SK-N-SH (cell line): ENCODE measurements around the gene RAB10. TPM values are rescaled to one million over a fixed set of nuclear protein-coding genes. Genes with fewer than 3 reads are reported as not detected.

ENCODE experiments used
- CTCF ChIA-PET: fragments of 300-600, 350-600 bp; formaldehyde crosslinking; extraction: SDS; loops from one replicate; lab custom pipeline; 2021; lab: Yijun Ruan, JAX
- POLR2A ChIA-PET: fragments of 350-600 bp; sonication (Branson Sonifier 250); formaldehyde crosslinking; extraction: SDS; loops from one replicate; lab custom pipeline; 2020; ENCODE audit warnings: antibody characterized with exemption, inconsistent platforms; lab: Yijun Ruan, JAX
- DNase-seq: peaks from one replicate; pipeline ENCODE4 v3.0.0; 2012
- H2AFZ ChIP-seq: fragments of 200-600 bp; sonication (generic); 2 replicates; pipeline ENCODE4 v1.8.1; 2016; ENCODE audit warnings: antibody characterized with exemption, mild to moderate bottlenecking, low read depth
- H3F3A ChIP-seq: fragments of 200-600 bp; sonication (generic); replicated peaks from 2 replicates; pipeline ENCODE3; 2016; ENCODE audit warnings: antibody characterized with exemption, mild to moderate bottlenecking; ENCODE audit not compliant: insufficient read depth
- H3K27ac ChIP-seq, 2 experiments: fragments of 200-500 bp in 1 of 2; fragments of 200-600 bp in 1 of 2; sonication (Bioruptor generic) in 1 of 2; sonication (generic), shearing (Covaris generic) in 1 of 2; 2 replicates each; pipeline versions ENCODE4 v1.5.1 to v1.6.1; 2014 to 2016; ENCODE audit warnings: low read depth in 2 of 2, inconsistent platforms in 1 of 2, low read length in 1 of 2, mild to moderate bottlenecking in 1 of 2, mixed read lengths in 1 of 2
- H3K27me3 ChIP-seq: fragments of 200-600 bp; sonication (generic), shearing (Covaris generic); 2 replicates; pipeline ENCODE4 v1.6.1; 2016; ENCODE audit warnings: mixed run types; ENCODE audit not compliant: insufficient read depth
- H3K36me3 ChIP-seq, 2 experiments: fragments of 200-500 bp in 1 of 2; fragments of 200-600 bp in 1 of 2; sonication (Bioruptor generic) in 1 of 2; sonication (generic) in 1 of 2; replicated peaks in 1 of 2; 2 replicates each; pipeline versions ENCODE3 to v1.5.1; 2014 to 2016; ENCODE audit warnings: low read length in 1 of 2, mild to moderate bottlenecking in 1 of 2; ENCODE audit not compliant: insufficient read depth in 2 of 2, control insufficient read depth in 1 of 2
- H3K4me1 ChIP-seq, 2 experiments: fragments of 200-500 bp in 1 of 2; fragments of 200-600 bp in 1 of 2; sonication (Bioruptor generic) in 1 of 2; sonication (generic), shearing (Covaris generic) in 1 of 2; 2 replicates each; pipeline versions ENCODE4 v1.5.1 to v1.6.1; 2014 to 2016; ENCODE audit warnings: low read depth in 1 of 2, low read length in 1 of 2, mixed run types in 1 of 2; ENCODE audit not compliant: insufficient read depth in 2 of 2, control insufficient read depth in 1 of 2
- H3K4me2 ChIP-seq: fragments of 200-600 bp; sonication (generic), shearing (Covaris generic); 2 replicates; pipeline ENCODE4 v1.6.1; 2017; ENCODE audit warnings: mixed run types
- H3K4me3 ChIP-seq, 2 experiments: fragments of 200-500 bp in 1 of 2; fragments of 200-600 bp in 1 of 2; sonication (Bioruptor generic) in 1 of 2; sonication (generic), shearing (Covaris generic) in 1 of 2; 2 replicates each; pipeline versions ENCODE4 v1.5.1 to v1.8.1; 2014 to 2016; ENCODE audit warnings: low read depth in 2 of 2, inconsistent platforms in 1 of 2, low read length in 1 of 2, mild to moderate bottlenecking in 1 of 2, mixed read lengths in 1 of 2, moderate library complexity in 1 of 2
- H3K79me2 ChIP-seq: fragments of 200-600 bp; sonication (generic); 2 replicates; pipeline ENCODE4 v1.8.1; 2017; ENCODE audit warnings: mild to moderate bottlenecking; ENCODE audit not compliant: insufficient read depth
- H3K9ac ChIP-seq: fragments of 200-600 bp; sonication (generic); 2 replicates; pipeline ENCODE4 v1.6.1; 2017; ENCODE audit warnings: mixed run types
- H3K9me2 ChIP-seq: fragments of 200-600 bp; sonication (generic); 2 replicates; pipeline ENCODE4 v1.6.1; 2017; ENCODE audit warnings: mixed run types
- H3K9me3 ChIP-seq: fragments of 200-600 bp; sonication (generic); 2 replicates; pipeline ENCODE4 v1.6.1; 2017; ENCODE audit warnings: mixed run types, mild to moderate bottlenecking, moderate library complexity
- H4K20me1 ChIP-seq: fragments of 200-600 bp; sonication (generic); 2 replicates; pipeline ENCODE4 v1.6.1; 2017; ENCODE audit warnings: mild to moderate bottlenecking, mixed run types; ENCODE audit not compliant: insufficient read depth
- CHD2 ChIP-seq: fragments of 150-350 bp; IDR thresholded peaks from 2 replicates; pipeline ENCODE4 v1.6.1; 2018; ENCODE audit warnings: low read length; ENCODE audit not compliant: partially characterized antibody
- EP300 ChIP-seq, 2 experiments: IDR thresholded peaks; 2 replicates each; pipeline versions ENCODE4 v1.4.0 to v1.6.1; 2012; ENCODE audit warnings: borderline replicate concordance in 1 of 2, low read depth in 1 of 2, low read length in 1 of 2
- EZH2phosphoT487 ChIP-seq: fragments of 200-600 bp; sonication (generic); IDR thresholded peaks from 2 replicates; pipeline ENCODE4 v1.6.1; 2017; ENCODE audit warnings: low read depth, mixed run types, mild to moderate bottlenecking, antibody characterized with exemption, moderate library complexity, borderline replicate concordance
- FOSL2 ChIP-seq: IDR thresholded peaks from 2 replicates; pipeline ENCODE4 v1.4.0; 2012; ENCODE audit warnings: low read depth, mild to moderate bottlenecking, moderate library complexity, borderline replicate concordance
- FOXJ3 ChIP-seq: sonication (generic); formaldehyde crosslinking; IDR thresholded peaks from 2 replicates; pipeline ENCODE4 v1.5.1; 2020; ENCODE audit warnings: mild to moderate bottlenecking, missing genetic modification reagents
- FOXM1 ChIP-seq: IDR thresholded peaks from 2 replicates; pipeline ENCODE4 v1.4.0; 2012; ENCODE audit warnings: low read depth, mild to moderate bottlenecking
- GABPA ChIP-seq: IDR thresholded peaks from 2 replicates; pipeline ENCODE4 v1.4.0; 2012; ENCODE audit warnings: low read depth, mild to moderate bottlenecking
- GATA2 ChIP-seq: sonication (generic); formaldehyde crosslinking; IDR thresholded peaks from 2 replicates; pipeline ENCODE4 v1.5.0; 2020; ENCODE audit warnings: mild to moderate bottlenecking, missing genetic modification reagents
- JUND ChIP-seq: IDR thresholded peaks from 2 replicates; pipeline ENCODE4 v1.4.0; 2012
- MEF2A ChIP-seq: IDR thresholded peaks from 2 replicates; pipeline ENCODE4 v1.4.0; 2012; ENCODE audit warnings: low read depth, borderline replicate concordance
- NFIC ChIP-seq: IDR thresholded peaks from 2 replicates; pipeline ENCODE4 v1.4.0; 2012; ENCODE audit warnings: borderline replicate concordance
- NRF1 ChIP-seq: IDR thresholded peaks from 2 replicates; pipeline ENCODE4 v1.6.1; 2012; ENCODE audit warnings: low read depth, mild to moderate bottlenecking, low read length
- PBX3 ChIP-seq: IDR thresholded peaks from 2 replicates; pipeline ENCODE4; 2012
- POLR2AphosphoS5 ChIP-seq: IDR thresholded peaks from 2 replicates; pipeline ENCODE4 v1.6.1; 2012; ENCODE audit warnings: low read depth, low read length
- RCOR1 ChIP-seq: fragments of 150-350 bp; IDR thresholded peaks from 2 replicates; pipeline ENCODE4 v1.6.1; 2017; ENCODE audit warnings: antibody characterized with exemption, low read length
- REST ChIP-seq: IDR thresholded peaks from 2 replicates; pipeline ENCODE4 v1.6.1; 2012; ENCODE audit warnings: mild to moderate bottlenecking, low read depth, low read length, moderate library complexity
- RFX5 ChIP-seq: IDR thresholded peaks from 2 replicates; pipeline ENCODE4 v1.6.1; 2012; ENCODE audit warnings: mild to moderate bottlenecking, improper control_type of control experiment, low read length
- RXRA ChIP-seq: IDR thresholded peaks from 2 replicates; pipeline ENCODE4 v1.4.0; 2012; ENCODE audit warnings: low read depth, mild to moderate bottlenecking, borderline replicate concordance
- TAF1 ChIP-seq: IDR thresholded peaks from 2 replicates; pipeline ENCODE4 v1.6.1; 2012; ENCODE audit warnings: low read depth, mild to moderate bottlenecking, low read length, moderate library complexity, borderline replicate concordance
- TCF12 ChIP-seq: IDR thresholded peaks from 2 replicates; pipeline ENCODE4 v1.4.0; 2012
- TEAD4 ChIP-seq: IDR thresholded peaks from 2 replicates; pipeline ENCODE4 v1.4.0; 2012; ENCODE audit warnings: mild to moderate bottlenecking, borderline replicate concordance; ENCODE audit not compliant: insufficient read depth
- WGBS: methylation state at CpG from one replicate; pipeline ENCODE4 v1.1.6; 2017; ENCODE audit warnings: low lambda C conversion rate; 5-methylcytosine and 5-hydroxymethylcytosine counted together
- polyA plus RNA-seq, 3 experiments: library from polyadenylated mRNA; depleted of rRNA; stranded (reverse); fragments of >200 nt; gene quantifications; 2 replicates each; pipeline ENCODE4 v1.2.3, GENCODE V29; 2012
- TF ChIP-seq, protein P1 (sequence below): IDR thresholded peaks from 2 replicates; pipeline ENCODE4 v1.4.0; 2012; ENCODE audit warnings: low read depth, borderline replicate concordance
- TF ChIP-seq, protein P2 (sequence below): IDR thresholded peaks from 2 replicates; pipeline ENCODE4 v1.4.0; 2012; ENCODE audit warnings: low read depth, borderline replicate concordance

The RAB10 gene
- polyA plus RNA-seq (2012; rRNA removed), result 47.5 and 57.5 TPM in 2 replicates
- 67.5 and 114 TPM in 2 replicates for polyA plus RNA-seq (2012; cell fraction: cytosol; rRNA removed)
- 40.9 and 56.5 TPM in 2 replicates for polyA plus RNA-seq (2012; cell fraction: nucleus; rRNA removed)

DNA sequence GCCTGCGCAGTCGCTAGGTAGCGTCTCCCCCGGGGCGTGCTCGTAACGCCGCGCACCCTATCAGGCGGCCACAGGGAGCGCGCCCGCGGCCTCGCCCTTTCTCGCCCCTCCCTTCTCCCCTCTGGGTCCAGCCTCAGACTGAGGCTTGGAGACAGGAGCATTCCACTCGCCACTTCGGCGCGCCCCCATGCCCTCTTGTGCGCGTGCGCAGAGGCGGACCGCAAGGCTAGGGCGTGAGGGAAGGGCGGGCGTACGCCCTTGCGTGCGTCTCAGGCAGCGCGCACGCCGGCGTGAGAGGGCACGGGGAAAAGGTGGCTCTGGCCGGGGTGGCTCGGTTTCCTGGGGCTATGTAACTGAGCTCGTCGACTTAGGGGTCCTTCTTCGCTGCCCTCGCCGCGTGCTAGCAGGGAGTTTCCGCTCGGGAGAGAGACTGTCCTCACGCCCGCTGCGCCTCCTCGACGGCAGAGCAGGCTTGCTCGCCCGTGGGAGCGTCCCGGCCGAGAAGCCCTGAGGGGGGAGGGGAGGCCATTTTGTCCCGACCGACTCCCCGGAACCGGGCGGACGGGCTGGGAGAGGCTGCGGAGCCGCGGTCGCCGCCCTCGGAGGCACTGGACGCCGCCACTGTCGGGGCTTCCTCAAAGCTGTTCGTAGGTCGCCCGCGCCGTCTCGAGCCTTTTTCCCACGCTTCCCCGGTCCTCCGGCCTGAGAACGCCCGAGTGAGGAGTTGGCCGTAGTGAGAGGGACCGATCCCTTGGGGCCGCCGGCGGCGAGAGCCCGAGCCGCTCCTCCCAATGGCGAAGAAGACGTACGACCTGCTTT is at the start of gene RAB10:
RAB10 (plus strand) TSS at position 267 of the 819 bp plus-strand sequence; CDS start at position 792, 525 bp downstream.
- Histone ChIP-seq H4K20me1 (peaks cover 46% of the 10 kb centered on the region), H3F3A (peaks cover 8% of the 10 kb centered on the region), H3K9me2 (no peaks in the 10 kb centered on the region), H3K27me3 (no peaks in the 10 kb centered on the region), H3K27ac (peak within 1 kb of the TSS; percentile 91 to 94), H3K4me2 (peak within 1 kb of the TSS; percentile 98), H3K9ac (peak within 1 kb of the TSS; percentile 87), H3K4me3 (peak within 1 kb of the TSS; percentile 82 to 90), H3K4me1 (peaks cover 4 to 11% of the 10 kb centered on the region in 2 experiments; a peak in 3 of 4 replicates), H3K9me3 (no peaks in the 10 kb centered on the region), H2AFZ (peak within 1 kb of the TSS; percentile 91), H3K79me2 (peaks cover 58% of the 10 kb centered on the region), H3K36me3 (peaks cover 0 to 14% of the 10 kb centered on the region in 2 experiments)
- POLR2A ChIA-PET, result interaction anchor here (0.6 to 2.3 kb wide), 7 partner anchors 15 to 261 kb away, joined by 3 to 11 read pairs (median 4); partner anchors contain the start of gene KIF3C
- WGBS, result 0% methylated on average over 46 of the region's 94 CpGs
- CTCF ChIA-PET, result interaction anchor here (0.6 to 4.3 kb wide), 10 partner anchors 8 to 181 kb away, joined by 3 to 23 read pairs (median 4); partner anchors contain the start of gene KIF3C
- DNase-seq, result peak; percentile 99
- TF ChIP-seq RFX5 (0 out of 2 replicates have a peak, but pooled peaks have one; percentile 12), TCF12 (no peak; the same call in 1 of the 2 replicates), NRF1 (peak; percentile 88), TEAD4 (0 out of 2 replicates have a peak, but pooled peaks have one; percentile 15), GATA2 (no peak), MEF2A (no peak), FOXJ3 (CRISPR knock-in tag) (no peak), FOSL2 (no peak), RCOR1 (0 out of 2 replicates have a peak, but pooled peaks have one; percentile 7), EZH2phosphoT487 (no peak), TAF1 (peak; percentile 91), POLR2AphosphoS5 (peak; percentile 94), NFIC (no peak), REST (peak; percentile 36; the same call in 1 of the 2 replicates), RXRA (no peak), EP300 (IDR thresholded peaks at IDR 0.05; ENCODE audit: borderline replicate concordance in 1 of 2, low read depth in 1 of 2, low read length in 1 of 2) (0 out of 4 replicates have a peak, but pooled peaks of 1 of the 2 experiments have one; percentile 7), JUND (no peak), GABPA (no peak), FOXM1 (no peak), CHD2 (no peak), PBX3 (no peak)
- TF ChIP-seq, protein P1, sequence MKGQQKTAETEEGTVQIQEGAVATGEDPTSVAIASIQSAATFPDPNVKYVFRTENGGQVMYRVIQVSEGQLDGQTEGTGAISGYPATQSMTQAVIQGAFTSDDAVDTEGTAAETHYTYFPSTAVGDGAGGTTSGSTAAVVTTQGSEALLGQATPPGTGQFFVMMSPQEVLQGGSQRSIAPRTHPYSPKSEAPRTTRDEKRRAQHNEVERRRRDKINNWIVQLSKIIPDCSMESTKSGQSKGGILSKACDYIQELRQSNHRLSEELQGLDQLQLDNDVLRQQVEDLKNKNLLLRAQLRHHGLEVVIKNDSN, result no peak
- TF ChIP-seq, protein P2, sequence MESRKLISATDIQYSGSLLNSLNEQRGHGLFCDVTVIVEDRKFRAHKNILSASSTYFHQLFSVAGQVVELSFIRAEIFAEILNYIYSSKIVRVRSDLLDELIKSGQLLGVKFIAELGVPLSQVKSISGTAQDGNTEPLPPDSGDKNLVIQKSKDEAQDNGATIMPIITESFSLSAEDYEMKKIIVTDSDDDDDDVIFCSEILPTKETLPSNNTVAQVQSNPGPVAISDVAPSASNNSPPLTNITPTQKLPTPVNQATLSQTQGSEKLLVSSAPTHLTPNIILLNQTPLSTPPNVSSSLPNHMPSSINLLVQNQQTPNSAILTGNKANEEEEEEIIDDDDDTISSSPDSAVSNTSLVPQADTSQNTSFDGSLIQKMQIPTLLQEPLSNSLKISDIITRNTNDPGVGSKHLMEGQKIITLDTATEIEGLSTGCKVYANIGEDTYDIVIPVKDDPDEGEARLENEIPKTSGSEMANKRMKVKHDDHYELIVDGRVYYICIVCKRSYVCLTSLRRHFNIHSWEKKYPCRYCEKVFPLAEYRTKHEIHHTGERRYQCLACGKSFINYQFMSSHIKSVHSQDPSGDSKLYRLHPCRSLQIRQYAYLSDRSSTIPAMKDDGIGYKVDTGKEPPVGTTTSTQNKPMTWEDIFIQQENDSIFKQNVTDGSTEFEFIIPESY, result no peak
